GM23338 (cell line): Measurements from ENCODE around the gene IL1B. TPM values are rescaled to one million over a fixed set of nuclear protein-coding genes. Genes with fewer than 3 reads are reported as not detected.

Experiments
- ATAC-seq: fragments of 200-7000 bp; cut with Tn5 transposase; 3 replicates; pipeline ENCODE4 v1.9.1; 2020
- DNase-seq: peaks from one replicate; pipeline ENCODE4 v3.0.0-alpha.2; 2015; ENCODE audit warnings: low spot score
- H2AFZ ChIP-seq: fragments of 200-600 bp; sonication (generic); 2 replicates; pipeline ENCODE4 v1.8.0; 2016; ENCODE audit warnings: antibody characterized with exemption, mild to moderate bottlenecking, moderate library complexity
- H3F3A ChIP-seq: fragments of 200-600 bp; sonication (generic); replicated peaks from 2 replicates; pipeline ENCODE4 v1.8.0; 2017; ENCODE audit warnings: antibody characterized with exemption, mixed run types, low read depth
- H3K27ac ChIP-seq: fragments of 200-600 bp; sonication (generic); 2 replicates; pipeline ENCODE4 v1.6.1; 2016; ENCODE audit warnings: low read depth
- H3K27me3 ChIP-seq: fragments of 200-600 bp; sonication (generic); 2 replicates; pipeline ENCODE4 v1.8.0; 2016; ENCODE audit warnings: mild to moderate bottlenecking, mixed run types, moderate library complexity; ENCODE audit not compliant: insufficient read depth
- H3K36me3 ChIP-seq: fragments of 200-600 bp; sonication (generic); 2 replicates; pipeline ENCODE4 v1.8.0; 2016; ENCODE audit warnings: mild to moderate bottlenecking; ENCODE audit not compliant: insufficient read depth
- H3K4me1 ChIP-seq: fragments of 200-600 bp; sonication (generic); 2 replicates; pipeline ENCODE4 v1.8.0; 2016; ENCODE audit warnings: mild to moderate bottlenecking, moderate library complexity; ENCODE audit not compliant: insufficient read depth
- H3K4me2 ChIP-seq: fragments of 200-600 bp; sonication (generic); 2 replicates; pipeline ENCODE4 v1.7.1; 2017; ENCODE audit warnings: mixed run types
- H3K4me3 ChIP-seq: fragments of 200-600 bp; sonication (generic); 2 replicates; pipeline ENCODE4 v1.6.1; 2016; ENCODE audit warnings: mixed run types
- H3K79me2 ChIP-seq: fragments of 200-600 bp; sonication (generic); replicated peaks from 2 replicates; pipeline ENCODE4 v1.8.0; 2017; ENCODE audit warnings: mild to moderate bottlenecking; ENCODE audit not compliant: insufficient read depth
- H3K9me2 ChIP-seq: fragments of 200-600 bp; sonication (generic); 2 replicates; pipeline ENCODE4 v1.8.0; 2017; ENCODE audit not compliant: insufficient read depth
- H4K20me1 ChIP-seq: fragments of 200-600 bp; sonication (generic); replicated peaks from 2 replicates; pipeline ENCODE4 v1.8.0; 2017; ENCODE audit warnings: mild to moderate bottlenecking; ENCODE audit not compliant: insufficient read depth
- H3K27ac Mint-ChIP-seq: 2 replicates; pipeline ENCODE4 v1.8.0; 2020; ENCODE audit warnings: inconsistent platforms, mild to moderate bottlenecking, moderate library complexity, mixed read lengths
- H3K27me3 Mint-ChIP-seq: 3 replicates; pipeline ENCODE4 v1.8.0; 2022; ENCODE audit warnings: low read depth, mild to moderate bottlenecking, moderate library complexity, mixed read lengths, inconsistent platforms; ENCODE audit not compliant: insufficient read depth, poor library complexity
- H3K36me3 Mint-ChIP-seq: 3 replicates; pipeline ENCODE4 v1.8.0; 2021; ENCODE audit warnings: low read depth, mild to moderate bottlenecking, inconsistent platforms, moderate library complexity, mixed read lengths
- H3K4me1 Mint-ChIP-seq: 3 replicates; pipeline ENCODE4 v1.8.0; 2020; ENCODE audit warnings: mild to moderate bottlenecking, inconsistent platforms, mixed read lengths
- H3K4me3 Mint-ChIP-seq: 3 replicates; pipeline ENCODE4 v1.8.0; 2021; ENCODE audit warnings: moderate library complexity, mild to moderate bottlenecking, inconsistent platforms, mixed read lengths
- H3K9me3 Mint-ChIP-seq: 3 replicates; pipeline ENCODE4 v1.8.0; 2020; ENCODE audit warnings: moderate library complexity, mild to moderate bottlenecking, inconsistent platforms, mixed read lengths
- CTCF ChIP-seq, 2 experiments: fragments of 200-600 bp in 1 of 2; sonication (generic) in 1 of 2; conservative IDR thresholded peaks; 2 replicates each; pipeline versions ENCODE4 v1.5.1 to v1.6.1; 2016 to 2017; ENCODE audit warnings: antibody characterized with exemption in 2 of 2, low read depth in 2 of 2, mild to moderate bottlenecking in 2 of 2, moderate library complexity in 1 of 2
- EZH2 ChIP-seq: fragments of 200-600 bp; sonication (generic); IDR thresholded peaks from one replicate; pipeline ENCODE4 v1.8.0; 2017; ENCODE audit warnings: antibody characterized with exemption, mild to moderate bottlenecking, low read depth; ENCODE audit not compliant: unreplicated experiment
- EZH2phosphoT487 ChIP-seq: fragments of 200-600 bp; sonication (generic); IDR thresholded peaks from one replicate; pipeline ENCODE4 v1.8.1; 2018; ENCODE audit warnings: antibody characterized with exemption; ENCODE audit not compliant: unreplicated experiment
- JUNB ChIP-seq: IDR thresholded peaks from one replicate; pipeline ENCODE4 v1.6.1; 2016; ENCODE audit warnings: antibody characterized with exemption; ENCODE audit not compliant: unreplicated experiment
- REST ChIP-seq: IDR thresholded peaks from one replicate; pipeline ENCODE4 v1.6.1; 2018; ENCODE audit warnings: antibody characterized with exemption; ENCODE audit not compliant: unreplicated experiment
- STAT1 ChIP-seq: IDR thresholded peaks from one replicate; pipeline ENCODE4 v1.6.1; 2016; ENCODE audit warnings: antibody characterized with exemption; ENCODE audit not compliant: unreplicated experiment
- ZNF114 ChIP-seq: fragments of 250-450 bp; sonication (Bioruptor Pico); IDR thresholded peaks from 2 replicates; pipeline ENCODE4 v1.5.0; 2020; ENCODE audit warnings: mild to moderate bottlenecking, moderate library complexity
- polyA plus RNA-seq: library from polyadenylated mRNA; unstranded; fragments of >200 nt; fragmentation: Nextera tagmentation; extraction: Ambion mirVana; gene quantifications from 2 replicates; pipeline ENCODE4 v1.2.1, GENCODE V29; 2016
- total RNA-seq: library from RNA; depleted of rRNA; stranded (reverse); fragments of >200 nt; shearing (Covaris generic); gene quantifications from 2 replicates; pipeline ENCODE4 v1.2.3, GENCODE V29; 2014

Gene IL1B
- total and polyA plus RNA-seq, 2 experiments from 2014 or later, result not detected

- Mint-ChIP-seq H3K4me1 (peaks cover 33% of the 10 kb centered on the region), H3K9me3 (no peaks in the 10 kb centered on the region; the same call in 2 of the 3 replicates), H3K27ac (no peak overlapping the region), H3K27me3 (peaks cover 5% of the 10 kb centered on the region), H3K4me3 (no peak overlapping the region), H3K36me3 (no peaks in the 10 kb centered on the region)
- Histone ChIP-seq H3K79me2 (no peaks in the 10 kb centered on the region), H3K27me3 (no peaks in the 10 kb centered on the region), H2AFZ (peak overlapping the region; percentile 67; the same call in 1 of the 2 replicates), H3K4me1 (peaks cover 22% of the 10 kb centered on the region), H3K27ac (no peak overlapping the region), H3F3A (no peaks in the 10 kb centered on the region), H4K20me1 (no peaks in the 10 kb centered on the region), H3K36me3 (no peaks in the 10 kb centered on the region), H3K4me2 (no peak overlapping the region), H3K4me3 (no peak overlapping the region), H3K9me2 (no peaks in the 10 kb centered on the region; the same call in none of the 2 replicates)
- ATAC-seq (no peak), DNase-seq (no peak)
- no peak for TF ChIP-seq EZH2
- no peak for TF ChIP-seq ZNF114 (CRISPR knock-in tag)
- TF ChIP-seq EZH2phosphoT487, result no peak
- no peak for TF ChIP-seq CTCF (conservative IDR thresholded peaks at IDR 0.05; ENCODE audit: low read depth in 2 of 2)
- TF ChIP-seq JUNB, result no peak
These were observed 25.2 kb downstream of the IL1B start for GRCh38 chr2:112811276-112811831.

- no peak overlapping the region for H3K27ac Mint-ChIP-seq
- H3K36me3 ChIP-seq, result no peaks in the 10 kb centered on the region
- TF ChIP-seq EZH2, result no peak
- no peak for TF ChIP-seq REST
- no peak for TF ChIP-seq JUNB
- no peak for TF ChIP-seq STAT1
- peaks cover 28% of the 10 kb centered on the region for H3K4me1 Mint-ChIP-seq
- H3K4me1 ChIP-seq, result peaks cover 19% of the 10 kb centered on the region
- ATAC-seq, result no peak
- H3K4me2 ChIP-seq, result no peak overlapping the region
- H3K27me3 Mint-ChIP-seq, result peaks cover 5% of the 10 kb centered on the region
- H3K9me2 ChIP-seq, result no peaks in the 10 kb centered on the region; the same call in none of the 2 replicates
- H2AFZ ChIP-seq, result no peak overlapping the region
- no peak overlapping the region for H3K4me3 ChIP-seq
- DNase-seq, result no peak
- H3K27ac ChIP-seq, result no peak overlapping the region
- H3K4me3 Mint-ChIP-seq, result no peak overlapping the region
- H3F3A ChIP-seq, result no peaks in the 10 kb centered on the region
- no peaks in the 10 kb centered on the region for H3K27me3 ChIP-seq
- H3K79me2 ChIP-seq, result no peaks in the 10 kb centered on the region
- H3K36me3 Mint-ChIP-seq, result no peaks in the 10 kb centered on the region
- no peaks in the 10 kb centered on the region for H4K20me1 ChIP-seq
- H3K9me3 Mint-ChIP-seq, result no peaks in the 10 kb centered on the region; the same call in 2 of the 3 replicates
These were observed 27.5 kb downstream of the IL1B start for GRCh38 chr2:112809112-112809511.
